ENCODE data around the gene MTX1. TPM values are rescaled to one million over a fixed set of nuclear protein-coding genes. Genes with fewer than 3 reads are reported as not detected.

MTX1 gene
- total RNA-seq, 2 donors from 2014 or later, result 47.3 to 63.2 TPM

DNA sequence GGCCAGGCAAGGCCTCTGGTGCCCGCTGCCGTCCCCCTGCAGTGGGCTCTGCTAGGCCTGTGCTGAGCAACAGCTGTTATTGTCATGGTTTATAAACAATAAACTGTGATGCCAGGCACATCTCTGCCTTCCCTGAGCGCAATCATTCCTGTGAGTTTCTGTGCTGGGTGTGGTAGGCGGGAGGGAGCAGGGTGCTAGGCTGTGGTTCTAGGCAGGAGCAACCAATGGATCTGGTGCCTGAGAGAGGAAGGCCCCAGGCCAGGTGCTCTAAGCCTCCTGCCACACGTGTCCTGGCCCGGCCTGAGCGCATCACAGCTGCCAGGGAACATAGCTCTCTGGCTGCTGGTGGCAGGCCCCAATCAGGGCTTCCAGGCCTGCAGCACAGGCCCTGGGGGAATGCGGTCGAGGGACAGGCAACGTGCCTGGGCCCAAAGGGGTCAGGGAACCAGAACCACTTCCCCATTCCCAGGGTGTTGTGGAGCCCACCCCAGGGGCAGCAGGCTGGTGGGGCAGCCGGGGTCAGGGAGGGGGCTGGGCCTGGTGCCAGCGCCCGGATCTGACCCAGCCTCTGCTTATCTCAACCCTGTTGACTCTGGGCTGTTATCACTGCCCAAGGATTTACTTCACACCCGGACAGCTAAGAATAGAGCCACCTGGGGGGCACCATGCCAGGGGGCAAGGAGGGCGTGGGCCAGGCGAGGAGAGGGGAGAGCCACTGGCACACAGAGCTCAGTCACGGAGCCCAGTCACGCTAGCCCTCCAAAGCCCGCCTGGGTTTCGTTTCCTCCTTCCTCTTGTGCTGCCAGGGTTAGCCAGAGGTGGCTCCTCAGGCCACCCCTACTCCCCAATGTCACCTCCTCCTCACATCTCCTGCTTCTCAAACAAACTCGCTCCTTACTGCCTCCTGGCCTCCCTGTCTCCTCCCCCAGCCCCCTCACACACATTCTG lies 23.4 kb upstream of the MTX1 start:
- Histone ChIP-seq H3K4me3 (ENCODE audit: low read length) (no peak overlapping the region), H3K27ac (ENCODE audit: low read depth, low read length) (no peak overlapping the region), H3K27me3 (ENCODE audit: control insufficient read depth, insufficient read depth, low read length, poor library complexity, severe bottlenecking) (no peaks in the 10 kb centered on the region), H3K9me3 (ENCODE audit: control insufficient read depth, low read length) (no peaks in the 10 kb centered on the region), H3K4me1 (ENCODE audit: control insufficient read depth, insufficient read depth, low read length) (peaks cover 18% of the 10 kb centered on the region), H3K9ac (ENCODE audit: extremely low read depth, low read length, poor library complexity, severe bottlenecking) (no peak overlapping the region), H3K36me3 (ENCODE audit: control insufficient read depth, insufficient read depth, low read length) (no peaks in the 10 kb centered on the region)
- Mint-ChIP-seq H3K27ac (no peak overlapping the region), H3K36me3 (ENCODE audit: low read depth) (peaks cover 1% of the 10 kb centered on the region), H3K4me1 (peaks cover 20% of the 10 kb centered on the region), H3K9me3 (no peaks in the 10 kb centered on the region), H3K27me3 (ENCODE audit: insufficient read depth) (peaks cover 10% of the 10 kb centered on the region), H3K4me3 (no peak overlapping the region)
- WGBS, 2 experiments (ENCODE audit: insufficient coverage in 1 of 2, insufficient read length in 1 of 2), result 83 to 88% methylated on average over 12 to 21 of the region's 21 CpGs
- TF ChIP-seq, protein P1, sequence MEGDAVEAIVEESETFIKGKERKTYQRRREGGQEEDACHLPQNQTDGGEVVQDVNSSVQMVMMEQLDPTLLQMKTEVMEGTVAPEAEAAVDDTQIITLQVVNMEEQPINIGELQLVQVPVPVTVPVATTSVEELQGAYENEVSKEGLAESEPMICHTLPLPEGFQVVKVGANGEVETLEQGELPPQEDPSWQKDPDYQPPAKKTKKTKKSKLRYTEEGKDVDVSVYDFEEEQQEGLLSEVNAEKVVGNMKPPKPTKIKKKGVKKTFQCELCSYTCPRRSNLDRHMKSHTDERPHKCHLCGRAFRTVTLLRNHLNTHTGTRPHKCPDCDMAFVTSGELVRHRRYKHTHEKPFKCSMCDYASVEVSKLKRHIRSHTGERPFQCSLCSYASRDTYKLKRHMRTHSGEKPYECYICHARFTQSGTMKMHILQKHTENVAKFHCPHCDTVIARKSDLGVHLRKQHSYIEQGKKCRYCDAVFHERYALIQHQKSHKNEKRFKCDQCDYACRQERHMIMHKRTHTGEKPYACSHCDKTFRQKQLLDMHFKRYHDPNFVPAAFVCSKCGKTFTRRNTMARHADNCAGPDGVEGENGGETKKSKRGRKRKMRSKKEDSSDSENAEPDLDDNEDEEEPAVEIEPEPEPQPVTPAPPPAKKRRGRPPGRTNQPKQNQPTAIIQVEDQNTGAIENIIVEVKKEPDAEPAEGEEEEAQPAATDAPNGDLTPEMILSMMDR (conservative IDR thresholded peaks at IDR 0.05), result peak; percentile 33
- peak; percentile 56 for DNase-seq

DNA sequence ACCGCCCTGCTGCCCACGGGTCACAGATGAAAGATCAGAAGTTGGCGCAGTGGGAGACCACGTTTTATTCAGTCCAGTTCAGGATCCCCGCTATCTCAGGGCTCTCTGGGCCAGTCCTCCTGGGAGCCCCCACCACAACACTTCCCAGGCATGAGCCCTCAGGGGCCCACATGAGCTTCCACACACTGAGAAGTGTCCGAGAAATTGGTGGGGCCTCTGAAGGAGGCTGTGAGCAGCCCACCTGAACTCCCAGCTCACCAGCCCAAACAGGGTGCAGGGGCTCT lies 22.8 kb upstream of the MTX1 start:
- Mint-ChIP-seq H3K27ac (no peak overlapping the region), H3K27me3 (ENCODE audit: insufficient read depth) (peaks cover 10% of the 10 kb centered on the region)
- no peaks in the 10 kb centered on the region for H3K36me3 ChIP-seq (ENCODE audit: control insufficient read depth, insufficient read depth, low read length)

DNA sequence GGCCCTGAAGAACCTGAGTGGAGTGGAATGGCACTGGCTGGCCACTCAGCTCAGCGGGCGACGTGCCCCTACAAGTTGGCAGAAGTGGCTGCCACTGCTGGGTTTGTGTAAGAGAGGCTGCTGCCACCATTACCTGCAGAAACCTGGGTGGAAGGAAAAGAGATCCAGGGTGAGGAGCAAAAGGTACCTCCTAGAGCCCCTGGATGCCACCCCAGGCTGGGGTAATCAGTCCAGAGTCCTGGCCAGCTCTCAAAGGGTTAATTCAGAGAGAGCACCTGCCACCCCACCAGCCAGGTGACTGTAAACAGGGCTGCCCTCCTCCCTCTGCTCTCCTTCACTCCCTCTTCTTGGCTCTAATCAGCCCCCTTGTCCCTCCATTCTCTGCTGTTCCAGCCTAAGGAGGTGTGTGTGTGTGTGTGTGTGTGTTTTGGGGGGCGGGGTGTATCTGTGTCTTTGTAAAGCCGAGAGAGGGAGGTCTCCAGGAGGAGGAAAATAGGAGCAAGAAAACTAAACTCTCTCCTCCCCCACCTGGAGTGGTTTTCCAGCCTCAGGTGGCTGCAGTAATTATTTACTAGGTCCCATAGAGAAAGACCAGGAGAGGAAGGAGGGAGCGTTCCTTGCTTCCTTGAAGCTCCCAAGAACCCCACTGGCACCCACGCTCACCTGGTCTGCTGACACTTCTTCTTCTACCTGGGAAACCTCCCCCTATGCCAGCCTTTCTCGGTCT lies 22.3 kb upstream of the MTX1 start:
- H3K27me3 ChIP-seq (ENCODE audit: control insufficient read depth, insufficient read depth, low read length, poor library complexity, severe bottlenecking), result no peaks in the 10 kb centered on the region
- H3K9ac ChIP-seq (ENCODE audit: extremely low read depth, low read length, poor library complexity, severe bottlenecking), result no peak overlapping the region
- Mint-ChIP-seq H3K27ac (peak overlapping the region; percentile 89), H3K4me1 (peaks cover 20% of the 10 kb centered on the region), H3K9me3 (no peaks in the 10 kb centered on the region), H3K36me3 (ENCODE audit: low read depth) (peaks cover under 1% of the 10 kb centered on the region), H3K4me3 (peak overlapping the region; percentile 46), H3K27me3 (ENCODE audit: insufficient read depth) (peaks cover 10% of the 10 kb centered on the region)
- WGBS, 2 experiments (ENCODE audit: insufficient coverage in 1 of 2, insufficient read length in 1 of 2), result 82% methylated on average over 6 of the region's 8 CpGs; no CpG with 5 or more reads in 1 of the 2 experiments
- H3K4me3 ChIP-seq (ENCODE audit: low read length), result no peak overlapping the region
- TF ChIP-seq, protein P1 (conservative IDR thresholded peaks at IDR 0.05), result no peak
- H3K27ac ChIP-seq (ENCODE audit: low read depth, low read length), result no peak overlapping the region
- H3K4me1 ChIP-seq (ENCODE audit: control insufficient read depth, insufficient read depth, low read length), result peaks cover 18% of the 10 kb centered on the region
- DNase-seq, result peak; percentile 59
- no peaks in the 10 kb centered on the region for H3K36me3 ChIP-seq (ENCODE audit: control insufficient read depth, insufficient read depth, low read length)
- no peaks in the 10 kb centered on the region for H3K9me3 ChIP-seq (ENCODE audit: control insufficient read depth, low read length)

More for the DNA sequence above, 22.8 kb upstream of the MTX1 start:
- Histone ChIP-seq H3K4me3 (ENCODE audit: low read length) (no peak overlapping the region), H3K27me3 (ENCODE audit: control insufficient read depth, insufficient read depth, low read length, poor library complexity, severe bottlenecking) (no peaks in the 10 kb centered on the region), H3K9ac (ENCODE audit: extremely low read depth, low read length, poor library complexity, severe bottlenecking) (no peak overlapping the region), H3K4me1 (ENCODE audit: control insufficient read depth, insufficient read depth, low read length) (peaks cover 18% of the 10 kb centered on the region), H3K27ac (ENCODE audit: low read depth, low read length) (no peak overlapping the region), H3K9me3 (ENCODE audit: control insufficient read depth, low read length) (no peaks in the 10 kb centered on the region)
- Mint-ChIP-seq H3K4me3 (no peak overlapping the region), H3K4me1 (peaks cover 20% of the 10 kb centered on the region), H3K36me3 (ENCODE audit: low read depth) (peaks cover 1% of the 10 kb centered on the region), H3K9me3 (no peaks in the 10 kb centered on the region)
- TF ChIP-seq, protein P1 (conservative IDR thresholded peaks at IDR 0.05), result no peak
- no peak for DNase-seq
- WGBS, 2 experiments (ENCODE audit: insufficient coverage in 1 of 2, insufficient read length in 1 of 2), result 76 to 85% methylated on average over 3 to 6 of the region's 6 CpGs

Data from endodermal cell (in vitro differentiated cells).